Activated CD8-positive, alpha-beta memory T cell treated with anti-CD3 and anti-CD28 coated beads, Interleukin-2, amount 50 U/mL, for 24 hours (primary cell): ENCODE results near the gene MPP1.

Experiments used
- DNase-seq: peaks from one replicate; pipeline ENCODE4 v3.0.0-alpha.2; 2020; ENCODE audit errors: extremely low read depth

The MPP1 gene

GRCh38 chrX:154731881-154732280 lies 73.4 kb downstream of the MPP1 start:
- no peak for DNase-seq

GRCh38 chrX:154731184-154731583 lies 74.1 kb downstream of the MPP1 start:
- DNase-seq = no peak

- DNase-seq = no peak
Observed at GRCh38 chrX:154730253-154730891, 74.9 kb downstream of the MPP1 start.

- no peak for DNase-seq
Observed at GRCh38 chrX:154729439-154729838, 75.8 kb downstream of the MPP1 start.
